Medulla oblongata (tissue), 1 donor: ENCODE results near the gene STXBP5.

ENCODE experiments used
- DNase-seq: peaks from one replicate; pipeline ENCODE4 v3.0.0-alpha.2; 2015; ENCODE audit errors: extremely low spot score

The STXBP5 gene

DNA sequence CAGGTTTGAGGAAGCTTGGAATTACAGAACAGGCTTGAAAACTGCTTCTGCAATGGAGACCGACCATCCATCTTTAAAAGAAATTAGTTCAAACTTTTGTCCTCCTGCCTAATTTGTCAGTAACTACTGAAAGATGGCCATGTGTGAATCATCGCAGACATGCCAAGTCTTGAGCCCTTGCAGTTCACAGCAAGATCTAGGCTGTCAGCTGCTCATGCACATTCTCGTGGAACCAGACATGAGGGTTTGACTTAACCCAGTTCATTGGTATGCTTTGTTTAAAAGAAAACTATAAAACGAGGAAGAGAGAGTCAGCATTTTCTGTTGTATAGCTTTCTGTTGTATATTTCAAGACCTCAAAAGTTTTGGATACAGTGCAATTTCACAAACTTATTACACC is 230.3 kb downstream of the STXBP5 start:
- DNase-seq: no peak

GRCh38 chr6:147437615-147438014 is 233.4 kb downstream of the STXBP5 start:
- no peak for DNase-seq

DNA sequence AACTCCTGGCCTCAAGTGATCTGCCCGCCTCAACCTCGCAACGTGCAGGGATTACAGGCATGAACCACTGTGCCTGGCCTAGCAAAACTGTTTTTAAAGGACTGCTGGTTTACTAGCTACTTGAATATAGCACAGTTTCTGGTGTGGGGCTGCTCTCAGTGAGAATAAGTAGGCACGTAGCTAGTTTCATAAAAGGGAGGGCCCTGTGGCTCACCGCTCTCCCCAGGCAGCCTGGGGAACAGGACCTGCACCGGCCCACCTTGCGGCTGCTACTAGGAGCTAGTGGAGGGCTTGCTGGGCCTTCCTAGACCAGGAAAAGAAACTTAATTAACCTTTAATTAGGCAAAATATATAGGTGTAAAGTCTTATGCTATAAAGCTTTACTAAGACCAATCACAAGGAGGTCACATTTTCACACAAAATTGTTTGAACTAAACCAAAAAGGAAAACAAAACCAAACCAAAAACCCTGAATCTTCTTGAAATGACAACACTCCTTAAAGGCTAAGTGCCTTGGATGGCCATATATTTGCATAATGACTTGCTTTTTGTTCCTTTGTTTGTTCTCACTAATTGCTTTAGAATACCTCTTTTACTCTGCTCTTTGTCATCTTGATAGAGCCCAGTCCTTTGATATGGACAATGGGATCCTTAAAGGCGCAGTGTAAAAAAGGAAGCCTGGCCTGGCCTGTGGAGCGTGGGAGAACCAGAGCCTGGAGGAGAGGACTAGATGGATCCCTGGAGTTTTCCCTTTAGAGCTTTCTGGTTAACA is 234.7 kb downstream of the STXBP5 start:
- DNase-seq: no peak
